ENCODE results near the gene GPR142.

GPR142 gene

DNA sequence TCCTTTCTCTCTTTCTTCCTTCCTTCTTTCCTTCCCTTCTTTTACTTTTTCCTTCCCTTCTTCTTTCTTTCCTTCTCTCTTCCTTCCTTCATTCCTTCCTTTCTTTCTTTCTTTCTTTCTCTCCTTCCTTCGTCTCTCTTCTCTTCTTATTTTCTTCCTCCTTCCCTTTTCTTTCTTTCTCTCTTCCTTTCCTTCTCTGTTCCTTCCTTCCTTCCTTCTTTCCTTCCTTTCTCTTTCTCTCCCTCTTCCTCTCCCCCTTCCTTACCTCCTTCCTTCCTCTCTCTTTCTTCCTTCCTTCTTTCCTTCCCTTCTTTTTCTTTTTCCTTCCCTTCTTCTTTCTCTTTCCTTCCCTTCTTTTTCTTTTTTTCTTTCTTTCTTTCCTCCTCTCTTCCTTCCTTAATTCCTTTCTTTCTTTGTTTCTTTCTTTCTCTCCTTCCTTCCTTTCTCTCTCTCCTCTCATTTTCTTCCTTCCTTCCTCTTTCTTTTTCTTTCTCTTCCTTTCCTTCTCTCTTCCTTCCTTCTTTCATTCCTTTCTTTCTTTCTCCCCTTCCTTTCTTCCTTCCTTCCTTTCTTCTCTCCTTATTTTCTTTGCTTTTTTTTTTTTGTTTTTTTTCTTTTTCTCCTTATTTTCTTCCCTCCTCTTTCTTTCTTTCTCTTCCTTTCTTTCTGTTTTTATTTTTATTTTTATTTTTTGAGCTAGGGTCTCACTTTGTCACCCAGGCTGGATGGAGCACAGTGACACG lies 22.8 kb downstream of the GPR142 start:
- TF ChIP-seq POLR2AphosphoS5 (IDR thresholded peaks at IDR 0.05; ENCODE audit: borderline replicate concordance, low read depth, low read length) (no peak), FOXP2 (optimal IDR thresholded peaks at IDR 0.05; ENCODE audit: control extremely low read depth, extremely low read length, insufficient read depth) (no peak), EZH2 (IDR thresholded peaks at IDR 0.05) (no peak)
- Histone ChIP-seq H3K27ac (no peak overlapping the region), H3K9ac (ENCODE audit: insufficient read length) (no peak overlapping the region), H3K4me3 (no peak overlapping the region), H3K9me3 (ENCODE audit: low read depth, low read length) (no peaks in the 10 kb centered on the region), H3K36me3 (ENCODE audit: insufficient read depth, low read length) (no peaks in the 10 kb centered on the region)
- no peak for DNase-seq (ENCODE audit: low read depth, low spot score)

DNA sequence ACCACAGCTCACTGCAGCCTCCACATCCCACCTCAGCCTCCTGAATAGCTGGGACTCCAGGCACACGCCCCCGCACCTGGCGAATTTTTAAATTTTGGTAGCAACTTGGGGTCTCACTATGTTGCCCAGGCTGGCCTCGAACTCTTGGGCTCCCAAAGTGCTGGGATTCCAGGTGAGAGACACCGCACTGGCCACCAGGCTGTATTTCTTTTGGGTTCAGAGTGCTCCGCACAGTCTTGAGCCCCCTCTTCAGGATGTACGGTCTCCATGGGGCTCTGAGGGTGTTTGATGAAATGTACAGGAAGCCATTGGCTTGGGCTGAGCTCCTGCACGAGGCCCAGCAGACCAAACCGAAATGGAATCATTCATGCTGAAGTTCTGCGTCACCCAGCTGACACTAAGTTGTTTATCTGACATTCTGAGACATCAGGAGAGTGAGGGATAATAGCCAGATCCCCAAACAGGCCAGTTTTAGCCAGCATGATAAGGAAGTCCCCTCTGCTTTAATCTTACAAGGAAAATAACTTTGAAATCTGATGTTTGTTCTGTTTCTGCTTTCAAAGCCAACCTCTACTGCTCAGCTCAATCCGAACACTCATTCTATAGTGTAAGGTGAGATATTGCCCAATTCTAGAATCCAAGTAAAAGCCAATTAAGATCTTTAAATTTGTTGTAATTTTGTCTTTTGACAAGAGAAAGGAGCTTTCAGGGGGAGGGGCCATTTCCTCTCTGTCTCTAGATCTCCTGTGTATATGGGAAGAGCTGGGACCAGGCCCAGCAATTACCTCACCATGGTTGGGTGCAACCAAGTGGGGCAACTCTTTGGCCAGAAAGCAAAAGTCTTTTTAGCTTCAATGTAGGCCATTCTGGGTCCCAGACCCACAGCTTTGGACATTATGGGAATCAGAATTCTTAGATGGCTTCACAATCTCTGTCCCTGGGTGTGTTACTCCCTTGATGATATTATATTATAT lies 23.7 kb downstream of the GPR142 start:
- H3K36me3 ChIP-seq (ENCODE audit: insufficient read depth, low read length) = no peaks in the 10 kb centered on the region
- no peak for TF ChIP-seq EZH2 (IDR thresholded peaks at IDR 0.05)
- no peak for TF ChIP-seq FOXP2 (optimal IDR thresholded peaks at IDR 0.05; ENCODE audit: control extremely low read depth, extremely low read length, insufficient read depth)
- no peak for TF ChIP-seq POLR2AphosphoS5 (IDR thresholded peaks at IDR 0.05; ENCODE audit: borderline replicate concordance, low read depth, low read length)
- H3K9ac ChIP-seq (ENCODE audit: insufficient read length) = no peak overlapping the region
- H3K4me3 ChIP-seq = no peak overlapping the region
- no peak overlapping the region for H3K27ac ChIP-seq
- no peak for DNase-seq (ENCODE audit: low read depth, low spot score)
- H3K9me3 ChIP-seq (ENCODE audit: low read depth, low read length) = no peaks in the 10 kb centered on the region

DNA sequence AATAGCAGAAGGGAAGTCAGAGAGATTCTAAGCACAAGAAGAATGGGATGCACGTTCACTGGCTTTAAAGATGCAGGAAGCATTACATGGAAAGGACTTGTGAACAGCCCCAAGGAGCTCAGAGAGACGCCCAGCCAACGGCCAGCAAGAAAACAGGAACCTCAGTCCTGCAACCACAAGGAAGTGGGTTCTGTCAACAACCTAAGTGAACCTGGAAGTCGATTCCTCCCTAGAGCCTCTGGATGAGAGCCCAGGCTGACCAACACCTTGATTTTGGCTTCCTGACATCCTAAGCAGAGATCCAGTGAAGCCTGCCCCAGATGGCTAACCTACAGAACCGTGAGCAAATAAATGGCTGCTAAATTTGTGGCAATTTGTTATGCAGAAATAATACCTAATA lies 24.5 kb downstream of the GPR142 start:
- no peaks in the 10 kb centered on the region for H3K36me3 ChIP-seq (ENCODE audit: insufficient read depth, low read length)
- H3K9me3 ChIP-seq (ENCODE audit: low read depth, low read length) = no peaks in the 10 kb centered on the region
- H3K9ac ChIP-seq (ENCODE audit: insufficient read length) = no peak overlapping the region
- no peak for DNase-seq (ENCODE audit: low read depth, low spot score)
- no peak overlapping the region for H3K4me3 ChIP-seq
- no peak overlapping the region for H3K27ac ChIP-seq
- no peak for TF ChIP-seq POLR2AphosphoS5 (IDR thresholded peaks at IDR 0.05; ENCODE audit: borderline replicate concordance, low read depth, low read length)
- no peak for TF ChIP-seq EZH2 (IDR thresholded peaks at IDR 0.05)
- no peak for TF ChIP-seq FOXP2 (optimal IDR thresholded peaks at IDR 0.05; ENCODE audit: control extremely low read depth, extremely low read length, insufficient read depth)

DNA sequence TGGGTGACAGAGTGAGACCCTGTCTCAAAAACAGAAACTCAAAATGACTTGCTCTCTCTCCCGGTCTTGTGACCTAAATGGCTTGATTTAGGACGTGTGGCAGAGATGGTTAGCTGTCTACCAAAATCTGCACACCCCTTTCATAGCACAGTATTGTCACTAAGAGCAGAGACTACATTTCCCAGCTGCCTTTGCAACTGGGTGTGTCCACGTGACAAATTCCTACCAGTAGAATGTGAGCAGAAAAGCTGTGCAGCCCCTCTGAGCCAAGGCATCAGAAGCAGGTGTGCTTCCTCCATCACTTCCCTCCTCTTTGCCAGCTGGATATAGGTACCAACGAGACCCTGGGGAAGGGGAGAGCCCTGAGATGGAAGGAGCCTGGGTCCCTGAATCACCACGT lies 25.5 kb downstream of the GPR142 start:
- DNase-seq (ENCODE audit: low read depth, low spot score) = no peak
- H3K27ac ChIP-seq = no peak overlapping the region
- no peaks in the 10 kb centered on the region for H3K9me3 ChIP-seq (ENCODE audit: low read depth, low read length)
- no peak overlapping the region for H3K9ac ChIP-seq (ENCODE audit: insufficient read length)
- no peak for TF ChIP-seq POLR2AphosphoS5 (IDR thresholded peaks at IDR 0.05; ENCODE audit: borderline replicate concordance, low read depth, low read length)
- TF ChIP-seq FOXP2 (optimal IDR thresholded peaks at IDR 0.05; ENCODE audit: control extremely low read depth, extremely low read length, insufficient read depth) = no peak
- TF ChIP-seq EZH2 (IDR thresholded peaks at IDR 0.05) = no peak
- no peaks in the 10 kb centered on the region for H3K36me3 ChIP-seq (ENCODE audit: insufficient read depth, low read length)
- H3K4me3 ChIP-seq = no peak overlapping the region

DNA sequence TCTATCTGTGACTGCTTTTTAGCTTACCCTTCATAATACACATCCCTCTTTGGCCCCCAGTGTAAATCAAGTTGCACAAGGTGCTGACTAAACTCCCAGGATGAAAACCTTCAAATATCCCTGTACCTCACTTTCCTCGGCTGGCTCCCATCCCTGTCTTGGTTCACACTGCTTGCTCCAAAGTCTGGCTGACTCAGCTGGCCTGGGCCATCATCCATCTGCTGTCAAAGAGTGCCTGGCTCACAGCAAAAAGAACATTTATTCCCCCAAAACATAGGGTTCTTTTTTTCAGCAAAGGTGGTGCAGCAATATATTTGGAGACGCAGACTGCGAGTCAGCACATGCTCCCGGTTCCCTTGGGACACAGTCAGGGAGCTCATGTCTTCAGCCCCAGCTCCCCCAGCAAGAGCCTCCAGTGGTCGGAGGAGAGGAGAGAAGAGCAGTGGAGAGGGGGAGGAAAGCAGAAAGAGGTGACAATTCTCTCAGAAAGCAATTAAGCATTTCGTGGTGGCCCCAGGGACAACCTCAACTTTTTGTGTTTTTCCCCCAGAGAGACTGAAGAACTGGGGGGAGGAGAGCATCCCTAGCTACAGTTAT lies 26.1 kb downstream of the GPR142 start:
- TF ChIP-seq POLR2AphosphoS5 (IDR thresholded peaks at IDR 0.05; ENCODE audit: borderline replicate concordance, low read depth, low read length) (no peak), EZH2 (IDR thresholded peaks at IDR 0.05) (no peak), FOXP2 (optimal IDR thresholded peaks at IDR 0.05; ENCODE audit: control extremely low read depth, extremely low read length, insufficient read depth) (no peak)
- no peak for DNase-seq (ENCODE audit: low read depth, low spot score)
- Histone ChIP-seq H3K36me3 (ENCODE audit: insufficient read depth, low read length) (no peaks in the 10 kb centered on the region), H3K9ac (ENCODE audit: insufficient read length) (no peak overlapping the region), H3K9me3 (ENCODE audit: low read depth, low read length) (no peaks in the 10 kb centered on the region), H3K4me3 (no peak overlapping the region), H3K27ac (no peak overlapping the region)

DNA sequence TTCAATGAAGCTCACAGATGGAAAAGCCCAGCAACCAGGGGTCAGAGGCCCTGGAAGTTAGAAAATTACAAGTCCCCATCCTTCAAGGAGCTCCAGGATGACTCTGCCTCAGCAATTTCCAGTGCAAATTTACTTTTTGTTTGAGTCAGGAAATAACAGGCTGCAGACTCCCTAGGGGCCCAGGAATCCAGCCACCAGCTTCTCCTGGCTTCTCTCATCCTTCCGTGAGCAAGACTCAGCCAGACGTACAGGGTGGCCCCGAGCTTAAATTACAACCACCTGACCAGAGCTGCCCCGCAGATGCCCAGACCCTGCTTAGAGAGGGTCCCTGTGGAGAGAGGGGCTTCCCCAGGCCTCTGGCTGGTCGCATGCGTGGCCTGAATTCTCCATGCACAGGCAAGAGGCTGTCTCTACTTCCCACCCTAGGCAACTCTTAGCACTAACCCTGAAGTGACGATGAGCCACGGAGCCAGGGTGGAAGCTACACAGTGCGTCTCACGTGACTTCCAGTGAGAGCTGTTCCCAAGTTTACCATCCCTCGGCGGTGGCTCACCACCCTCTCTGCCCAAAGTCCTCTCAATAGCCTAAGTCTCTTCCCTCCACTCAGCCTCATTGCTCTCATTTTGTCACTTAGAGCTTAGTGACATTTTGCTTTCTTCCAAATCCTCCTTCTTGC lies 27.1 kb downstream of the GPR142 start:
- Histone ChIP-seq H3K36me3 (ENCODE audit: insufficient read depth, low read length) (no peaks in the 10 kb centered on the region), H3K4me3 (no peak overlapping the region), H3K27ac (no peak overlapping the region), H3K9me3 (ENCODE audit: low read depth, low read length) (no peaks in the 10 kb centered on the region), H3K9ac (ENCODE audit: insufficient read length) (no peak overlapping the region)
- no peak for DNase-seq (ENCODE audit: low read depth, low spot score)
- TF ChIP-seq POLR2AphosphoS5 (IDR thresholded peaks at IDR 0.05; ENCODE audit: borderline replicate concordance, low read depth, low read length) (no peak), EZH2 (IDR thresholded peaks at IDR 0.05) (no peak), FOXP2 (optimal IDR thresholded peaks at IDR 0.05; ENCODE audit: control extremely low read depth, extremely low read length, insufficient read depth) (no peak)

DNA sequence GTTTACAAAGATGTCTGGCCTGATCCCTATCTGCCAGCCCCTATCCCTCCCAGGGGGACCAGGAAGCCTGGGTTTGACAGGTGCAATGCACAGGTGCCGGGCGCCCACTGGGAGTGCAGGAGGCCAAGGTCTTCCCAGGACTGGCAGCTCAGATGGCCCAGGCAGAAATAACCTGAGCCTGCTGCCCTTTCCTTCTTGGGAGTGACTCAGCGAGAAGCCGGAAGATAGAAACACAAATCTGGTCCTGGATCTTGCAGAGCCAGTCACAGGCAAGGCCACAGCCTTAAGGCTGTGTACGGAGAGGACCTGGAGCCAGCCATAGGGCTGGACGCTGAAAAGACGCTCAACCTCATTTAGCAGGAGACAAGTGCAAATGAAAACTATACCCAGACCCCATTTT lies 27.7 kb downstream of the GPR142 start:
- Histone ChIP-seq H3K36me3 (ENCODE audit: insufficient read depth, low read length) (no peaks in the 10 kb centered on the region), H3K9ac (ENCODE audit: insufficient read length) (no peak overlapping the region), H3K4me3 (no peak overlapping the region), H3K9me3 (ENCODE audit: low read depth, low read length) (no peaks in the 10 kb centered on the region), H3K27ac (no peak overlapping the region)
- DNase-seq (ENCODE audit: low read depth, low spot score) = no peak
- no peak for TF ChIP-seq EZH2 (IDR thresholded peaks at IDR 0.05)
- TF ChIP-seq POLR2AphosphoS5 (IDR thresholded peaks at IDR 0.05; ENCODE audit: borderline replicate concordance, low read depth, low read length) = no peak
- TF ChIP-seq FOXP2 (optimal IDR thresholded peaks at IDR 0.05; ENCODE audit: control extremely low read depth, extremely low read length, insufficient read depth) = no peak

Measured in SK-N-MC (cell line).